ENCODE data around the gene BLVRB.

- TF ChIP-seq CTCF (conservative IDR thresholded peaks at IDR 0.05; ENCODE audit: low read depth, low read length) (no peak), EZH2 (IDR thresholded peaks at IDR 0.05; ENCODE audit: low read length, unreplicated experiment) (no peak)
Measured at GRCh38 chr19:40461669-40462221, 3.8 kb downstream of the BLVRB start.

Measured in PC-3 (cell line).